AG04449 (cell line): ENCODE measurements around the gene FHIT.

Experiments
- CTCF ChIA-PET: fragments of 350-600 bp; formaldehyde crosslinking; extraction: SDS; loops from one replicate; lab custom pipeline; 2021; ENCODE audit warnings: antibody characterized with exemption; lab: Yijun Ruan, JAX
- POLR2A ChIA-PET: fragments of 400-600, 350-600 bp; formaldehyde crosslinking; extraction: SDS; loops from one replicate; lab custom pipeline; 2020; ENCODE audit warnings: antibody characterized with exemption, inconsistent platforms; lab: Yijun Ruan, JAX
- DNase-seq: peaks from one replicate; pipeline ENCODE4 v3.0.0-alpha.2; 2010; ENCODE audit warnings: low read depth, low spot score
- H3K4me3 ChIP-seq: 2 replicates; pipeline ENCODE4 v1.5.1; 2011; ENCODE audit warnings: low read depth, mild to moderate bottlenecking, control low read depth, low read length
- CTCF ChIP-seq: IDR thresholded peaks from one replicate; pipeline ENCODE4 v1.5.1; 2011; ENCODE audit warnings: mild to moderate bottlenecking, moderate library complexity, low read length, control low read depth, inconsistent platforms; ENCODE audit not compliant: insufficient read depth; ENCODE audit errors: missing control alignments

The FHIT gene

GRCh38 chr3:60095930-60096329, 1155.3 kb downstream of the FHIT start:
- ChIA-PET CTCF (no interaction called here), POLR2A (no interaction called here)
- no peak for DNase-seq
- no peak overlapping the region for H3K4me3 ChIP-seq
- no peak for TF ChIP-seq CTCF

GRCh38 chr3:60095516-60095915, 1155.7 kb downstream of the FHIT start:
- H3K4me3 ChIP-seq, result no peak overlapping the region
- POLR2A ChIA-PET, result no interaction called here
- CTCF ChIA-PET, result no interaction called here
- no peak for TF ChIP-seq CTCF
- DNase-seq, result no peak

GRCh38 chr3:60094392-60094947, 1156.8 kb downstream of the FHIT start:
- no peak for TF ChIP-seq CTCF
- no peak overlapping the region for H3K4me3 ChIP-seq
- DNase-seq, result no peak
- ChIA-PET POLR2A (no interaction called here), CTCF (no interaction called here)

- no peak overlapping the region for H3K4me3 ChIP-seq
- no peak for DNase-seq
- POLR2A ChIA-PET, result no interaction called here
- no peak for TF ChIP-seq CTCF
- CTCF ChIA-PET, result no interaction called here
Measured at GRCh38 chr3:60090548-60090947, 1160.7 kb downstream of the FHIT start.

- H3K4me3 ChIP-seq, result no peak overlapping the region
- ChIA-PET CTCF (no interaction called here), POLR2A (no interaction called here)
- DNase-seq, result no peak
- no peak for TF ChIP-seq CTCF
Measured at GRCh38 chr3:60086811-60087210, 1164.4 kb downstream of the FHIT start.

- ChIA-PET CTCF (no interaction called here), POLR2A (no interaction called here)
- no peak overlapping the region for H3K4me3 ChIP-seq
- no peak for DNase-seq
- TF ChIP-seq CTCF, result no peak
Measured at GRCh38 chr3:60085649-60086048, 1165.6 kb downstream of the FHIT start.
